K562 treated with DMSO at 1 percent for 24 hours (cell line): ENCODE data around the gene PRKACG. TPM values are rescaled to one million over a fixed set of nuclear protein-coding genes. Genes with fewer than 3 reads are reported as not detected.

Experiments used
- total RNA-seq: library from RNA; unstranded; fragments of 300-600 nt; gene quantifications from 2 replicates; pipeline ENCODE4 v1.2.3, GENCODE V29; 2022; ENCODE audit warnings: low read depth; ENCODE audit not compliant: insufficient read depth

Gene PRKACG
- total RNA-seq, result not detected in 2 replicates

GRCh38 chr9:69014013-69014412 is at the start of gene PRKACG:
PRKACG (minus strand) TSS chr9:69014113; CDS start chr9:69014092, 21 bp downstream.

GRCh38 chr9:69035438-69036308 is 21.8 kb upstream of the PRKACG start, which contains the start of gene FXN:
FXN (plus strand) TSS chr9:69035752; CDS start chr9:69035783, 31 bp downstream.

Other genes with a start within 250 kb of the PRKACG start
- gene FXN, start 21.6 kb upstream of the PRKACG start, total RNA-seq, result 4.7 and 7.2 TPM in 2 replicates
- gene TJP2, start 160.2 kb upstream of the PRKACG start, total RNA-seq, result 27.7 and 27.8 TPM in 2 replicates